Activated naive CD4-positive, alpha-beta T cell treated with anti-CD3 and anti-CD28 coated beads for 36 hours (primary cell): Measurements from ENCODE around the gene ABL1. TPM values are rescaled to one million over a fixed set of nuclear protein-coding genes. Genes with fewer than 3 reads are reported as not detected.

Experiments
- CTCF ChIA-PET: fragments of 350-600 bp; sonication (Branson Sonifier 250); formaldehyde crosslinking; loops from one replicate; lab custom pipeline; 2021; ENCODE audit warnings: antibody characterized with exemption; lab: Charles Lee
- DNase-seq: peaks from one replicate; pipeline ENCODE4 v3.0.0-alpha.2; 2020
- H3K27ac Mint-ChIP-seq: one replicate; pipeline ENCODE4 v1.8.0; 2021; ENCODE audit warnings: mild to moderate bottlenecking, mixed read lengths
- H3K27me3 Mint-ChIP-seq: one replicate; pipeline ENCODE4 v1.8.0; 2021; ENCODE audit warnings: low read depth, mixed read lengths
- H3K36me3 Mint-ChIP-seq: one replicate; pipeline ENCODE4 v1.8.0; 2021; ENCODE audit warnings: low read depth, mixed read lengths
- H3K4me1 Mint-ChIP-seq: one replicate; pipeline ENCODE4 v1.8.0; 2021; ENCODE audit warnings: low read depth, mixed read lengths
- H3K4me3 Mint-ChIP-seq: one replicate; pipeline ENCODE4 v1.8.0; 2021; ENCODE audit warnings: mild to moderate bottlenecking, moderate library complexity, mixed read lengths
- H3K9me3 Mint-ChIP-seq: one replicate; pipeline ENCODE4 v1.8.0; 2021; ENCODE audit warnings: mixed read lengths
- intact Hi-C: fragments of 100-400 bp; cut with micrococcal nuclease; formaldehyde crosslinking; loops from one replicate; pipeline ENCODE4 v1.15.1; 2023
- total RNA-seq, 2 experiments: library from RNA; stranded (reverse); gene quantifications; one replicate each; pipeline ENCODE4 v1.2.3, GENCODE V29; 2021

The ABL1 gene
- total RNA-seq, 2 experiments from 2014 or later, result 25.7 to 26.1 TPM

DNA sequence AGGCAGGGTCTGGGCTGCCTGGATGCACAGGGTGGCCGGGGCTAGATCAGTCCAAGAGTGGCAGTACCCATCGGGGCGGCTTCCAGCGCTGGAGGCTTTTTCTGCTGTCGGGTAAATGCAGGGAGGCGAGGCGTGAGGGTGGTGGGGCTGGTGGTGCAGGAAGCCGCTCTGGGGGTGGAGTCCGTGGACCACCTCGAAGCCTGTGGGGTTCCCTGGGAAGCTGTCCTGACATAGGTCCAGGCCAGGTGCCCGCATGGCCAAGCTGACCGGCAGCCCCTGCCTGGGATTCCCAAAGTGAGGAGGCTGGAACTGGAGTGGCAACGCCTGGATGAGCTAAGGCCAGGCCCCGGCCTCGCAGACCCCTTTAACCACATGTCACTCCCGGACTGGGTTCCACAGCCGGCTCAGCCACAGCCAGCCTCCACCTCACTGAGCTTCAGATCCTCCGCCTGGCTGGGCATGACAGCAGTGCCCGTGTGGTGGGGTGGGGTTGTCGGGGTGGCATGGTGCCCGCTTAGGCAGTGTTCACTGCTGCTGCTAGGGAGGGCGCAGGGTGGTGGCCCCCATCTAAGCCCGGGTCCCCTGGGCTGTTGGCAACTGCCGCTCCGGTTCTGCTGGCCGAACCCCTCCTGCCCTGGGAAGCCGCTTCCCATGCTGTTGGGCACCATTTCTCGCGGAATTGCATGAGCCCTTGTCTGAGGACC, 62.9 kb downstream of the ABL1 start:
- no peak for DNase-seq
- no peaks in the 10 kb centered on the region for H3K27me3 Mint-ChIP-seq
- intact Hi-C loops, result no loop called here
- H3K4me3 Mint-ChIP-seq, result no peak overlapping the region
- H3K27ac Mint-ChIP-seq, result no peak overlapping the region
- H3K4me1 Mint-ChIP-seq, result no peaks in the 10 kb centered on the region
- no peaks in the 10 kb centered on the region for H3K36me3 Mint-ChIP-seq
- CTCF ChIA-PET, result no interaction called here
- no peaks in the 10 kb centered on the region for H3K9me3 Mint-ChIP-seq

DNA sequence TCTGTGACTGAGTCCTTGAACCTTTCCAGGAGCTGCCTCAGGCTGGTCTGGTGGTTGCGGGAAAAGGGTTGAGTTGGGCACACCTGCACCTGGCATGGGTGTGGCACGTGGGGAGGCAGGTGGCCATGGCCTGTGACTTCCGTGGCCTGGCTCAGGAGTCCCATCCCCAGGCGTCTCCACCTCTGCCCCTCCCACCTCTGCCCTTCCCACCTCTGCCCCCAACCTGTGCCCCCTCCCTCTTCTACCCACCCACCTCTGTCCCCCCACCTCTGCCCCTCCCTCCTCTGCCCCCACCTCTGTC, 63.4 kb downstream of the ABL1 start:
- no peak overlapping the region for H3K4me3 Mint-ChIP-seq
- no peak overlapping the region for H3K27ac Mint-ChIP-seq
- DNase-seq, result no peak
- no peaks in the 10 kb centered on the region for H3K36me3 Mint-ChIP-seq
- CTCF ChIA-PET, result no interaction called here
- H3K9me3 Mint-ChIP-seq, result no peaks in the 10 kb centered on the region
- intact Hi-C loops, result no loop called here
- no peaks in the 10 kb centered on the region for H3K27me3 Mint-ChIP-seq
- no peaks in the 10 kb centered on the region for H3K4me1 Mint-ChIP-seq

DNA sequence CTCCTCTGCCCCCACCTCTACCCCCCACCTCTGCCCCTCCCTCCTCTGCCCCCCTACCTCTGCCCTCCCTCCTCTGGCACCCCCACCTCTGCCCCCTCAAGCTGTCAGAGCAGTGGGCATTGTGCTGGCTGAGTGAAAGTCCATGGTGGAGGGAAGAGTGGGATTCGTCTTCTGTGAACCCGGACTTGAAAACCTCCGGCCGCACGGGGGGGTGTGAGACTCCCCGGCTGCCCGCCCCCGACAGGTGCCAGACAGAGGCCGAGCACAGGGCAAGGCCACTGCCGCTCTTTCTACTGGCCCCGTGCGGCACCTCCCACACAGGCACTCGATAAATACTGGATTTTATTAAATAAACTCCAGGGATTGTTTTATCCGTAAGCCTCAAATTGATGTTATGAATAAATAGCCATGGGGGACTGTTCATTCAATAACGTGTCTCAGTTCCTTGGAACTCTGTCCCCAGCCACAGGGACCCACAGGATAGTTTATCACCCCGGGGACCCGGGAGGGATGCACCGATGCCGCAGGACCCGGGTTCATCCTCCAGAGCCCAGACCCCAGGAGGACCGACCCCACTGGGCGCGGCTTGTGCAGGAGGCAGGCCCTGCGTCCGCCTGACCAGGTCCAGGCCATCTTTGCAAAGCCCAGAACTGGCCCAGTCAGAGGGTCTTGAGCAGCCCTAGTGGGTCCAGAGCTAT, 64.1 kb downstream of the ABL1 start:
- CTCF ChIA-PET, result no interaction called here
- H3K4me1 Mint-ChIP-seq, result no peaks in the 10 kb centered on the region
- intact Hi-C loops, result no loop called here
- no peak overlapping the region for H3K27ac Mint-ChIP-seq
- no peaks in the 10 kb centered on the region for H3K9me3 Mint-ChIP-seq
- no peaks in the 10 kb centered on the region for H3K27me3 Mint-ChIP-seq
- DNase-seq, result no peak
- no peak overlapping the region for H3K4me3 Mint-ChIP-seq
- no peaks in the 10 kb centered on the region for H3K36me3 Mint-ChIP-seq

DNA sequence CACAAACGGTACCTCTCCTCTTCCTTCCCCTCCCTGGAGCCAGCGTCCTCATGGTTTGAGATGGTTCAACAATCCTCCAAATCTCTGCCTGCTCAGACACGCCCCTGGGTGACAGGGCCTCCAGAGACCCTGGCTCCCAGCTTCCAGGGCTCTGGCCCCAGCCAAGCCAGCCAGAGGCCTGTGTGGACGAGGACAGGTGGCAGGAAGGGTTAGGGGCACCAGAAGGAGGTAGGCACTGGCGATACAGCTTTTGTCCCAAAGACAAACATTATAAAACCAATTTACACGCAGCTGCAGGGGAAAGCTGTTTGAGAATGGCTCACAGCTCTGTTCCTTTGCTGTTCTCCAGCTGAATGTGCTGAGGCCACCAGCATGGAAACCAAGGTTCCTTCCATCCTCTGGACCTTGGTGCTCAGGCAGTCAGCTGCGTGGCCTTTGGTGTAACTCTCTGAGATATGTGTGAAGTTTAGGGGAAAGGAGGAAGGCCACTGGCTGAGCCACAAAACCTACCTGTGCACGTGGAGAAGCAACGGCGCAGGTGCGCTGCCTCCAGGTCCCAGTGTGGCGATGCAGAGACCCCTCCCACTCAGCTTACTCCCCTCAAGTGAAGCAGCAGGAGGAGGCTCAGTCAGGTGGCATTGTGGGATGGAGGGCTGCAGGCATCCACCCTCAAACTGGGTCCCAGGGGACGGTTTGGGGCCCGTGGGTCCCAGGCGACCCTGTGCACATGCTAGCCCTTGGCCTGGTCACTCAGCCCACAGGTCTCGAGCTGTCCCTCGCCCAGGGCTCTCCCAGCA, 65.8 kb downstream of the ABL1 start:
- no peaks in the 10 kb centered on the region for H3K4me1 Mint-ChIP-seq
- intact Hi-C loops, result no loop called here
- no peak overlapping the region for H3K4me3 Mint-ChIP-seq
- CTCF ChIA-PET, result no interaction called here
- H3K9me3 Mint-ChIP-seq, result no peaks in the 10 kb centered on the region
- no peak overlapping the region for H3K27ac Mint-ChIP-seq
- no peaks in the 10 kb centered on the region for H3K27me3 Mint-ChIP-seq
- H3K36me3 Mint-ChIP-seq, result no peaks in the 10 kb centered on the region
- DNase-seq, result no peak

DNA sequence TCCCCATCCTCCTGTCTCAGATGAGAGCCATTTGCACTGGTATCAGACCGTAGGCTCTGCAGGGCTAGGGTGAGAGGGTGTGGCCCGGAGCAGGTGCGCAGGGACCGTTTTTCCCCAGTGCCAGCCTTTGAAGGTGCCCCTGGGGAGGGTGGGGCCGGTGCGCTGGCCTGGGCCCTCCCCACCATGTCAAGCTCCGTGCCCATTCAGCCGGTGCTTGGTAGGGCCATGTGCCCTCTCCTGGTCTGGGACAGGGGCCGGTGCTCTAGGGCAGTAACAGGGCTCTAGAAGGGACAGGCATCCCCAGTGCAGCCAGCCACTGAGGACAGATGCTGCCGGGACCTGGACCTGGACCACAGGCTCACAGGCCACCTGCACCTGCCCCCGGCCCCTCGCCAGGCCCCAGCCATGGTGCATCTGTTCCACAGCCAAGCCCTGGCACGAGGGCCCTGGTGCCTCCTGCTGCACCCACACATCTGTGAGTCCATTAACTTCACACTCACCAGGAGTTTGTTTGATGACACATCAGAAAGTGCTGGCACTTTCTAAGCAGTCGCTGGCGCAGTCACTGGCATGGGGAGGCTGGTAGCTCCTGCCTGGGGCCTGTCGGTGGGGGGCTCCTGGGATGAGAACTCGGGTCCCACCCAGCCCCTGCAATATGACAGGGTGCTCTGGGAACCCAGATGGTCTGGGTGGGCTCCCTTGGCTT, 66.6 kb downstream of the ABL1 start:
- CTCF ChIA-PET, result no interaction called here
- Mint-ChIP-seq H3K9me3 (no peaks in the 10 kb centered on the region), H3K27ac (no peak overlapping the region), H3K4me3 (no peak overlapping the region), H3K36me3 (no peaks in the 10 kb centered on the region), H3K27me3 (no peaks in the 10 kb centered on the region), H3K4me1 (no peaks in the 10 kb centered on the region)
- intact Hi-C loops, result no loop called here
- no peak for DNase-seq

GRCh38 chr9:130902204-130903185, 67.4 kb downstream of the ABL1 start:
- no peak overlapping the region for H3K27ac Mint-ChIP-seq
- H3K9me3 Mint-ChIP-seq, result no peaks in the 10 kb centered on the region
- H3K4me3 Mint-ChIP-seq, result no peak overlapping the region
- no peak for DNase-seq
- no peaks in the 10 kb centered on the region for H3K36me3 Mint-ChIP-seq
- intact Hi-C loops, result no loop called here
- CTCF ChIA-PET, result interaction anchor here (0.6 kb wide), 1 partner anchor 169 kb away, joined by 3 read pairs; no protein-coding TSS in a partner anchor
- H3K4me1 Mint-ChIP-seq, result no peaks in the 10 kb centered on the region
- no peaks in the 10 kb centered on the region for H3K27me3 Mint-ChIP-seq

DNA sequence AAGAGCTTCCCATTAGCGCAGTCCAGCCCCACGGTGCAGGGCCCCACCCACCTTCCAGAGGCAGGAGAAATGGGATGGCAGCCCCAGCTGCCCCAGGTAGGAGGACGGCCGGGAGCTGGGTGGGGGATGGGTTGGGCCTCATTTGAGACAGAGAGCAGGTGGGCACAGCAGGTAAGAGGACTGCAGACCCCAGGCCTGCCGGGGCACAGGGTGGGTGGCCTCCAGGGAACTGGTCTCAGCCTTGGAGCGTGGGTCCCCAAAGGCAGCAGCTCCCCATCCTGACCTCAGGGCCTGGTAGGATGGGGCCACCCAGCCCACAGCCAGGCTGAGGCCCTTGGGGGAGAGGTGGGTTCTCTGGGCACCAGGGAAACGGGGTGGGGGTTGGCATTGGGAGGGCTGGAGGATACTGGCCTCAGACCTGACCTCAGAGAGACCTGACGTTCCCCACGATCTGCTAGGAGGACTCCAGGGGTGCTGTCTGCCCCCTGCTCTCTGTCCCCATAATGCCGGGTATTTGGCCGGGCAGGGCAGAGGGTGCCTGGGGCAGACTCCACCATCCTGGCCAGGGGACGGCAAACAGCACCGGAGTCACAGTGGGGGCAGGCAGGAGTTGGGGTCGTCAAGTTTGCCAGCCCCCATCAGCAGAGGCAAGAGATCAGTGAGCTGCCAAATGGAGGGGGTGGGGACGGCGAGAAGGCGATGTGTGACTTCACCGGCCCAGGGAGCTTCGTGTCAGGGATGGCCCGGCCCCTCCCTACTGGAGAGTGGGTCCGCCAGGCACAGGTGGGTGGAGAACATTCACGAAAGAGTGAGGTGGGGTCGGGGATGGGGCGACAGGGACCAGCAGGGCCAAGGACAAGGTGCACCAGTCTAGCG, 68.4 kb downstream of the ABL1 start:
- H3K27ac Mint-ChIP-seq, result no peak overlapping the region
- H3K36me3 Mint-ChIP-seq, result no peaks in the 10 kb centered on the region
- no peaks in the 10 kb centered on the region for H3K27me3 Mint-ChIP-seq
- CTCF ChIA-PET, result interaction anchor here (0.6 kb wide), 1 partner anchor 170 kb away, joined by 3 read pairs; no protein-coding TSS in a partner anchor
- H3K9me3 Mint-ChIP-seq, result no peaks in the 10 kb centered on the region
- intact Hi-C loops, result no loop called here
- no peaks in the 10 kb centered on the region for H3K4me1 Mint-ChIP-seq
- H3K4me3 Mint-ChIP-seq, result no peak overlapping the region
- DNase-seq, result no peak

DNA sequence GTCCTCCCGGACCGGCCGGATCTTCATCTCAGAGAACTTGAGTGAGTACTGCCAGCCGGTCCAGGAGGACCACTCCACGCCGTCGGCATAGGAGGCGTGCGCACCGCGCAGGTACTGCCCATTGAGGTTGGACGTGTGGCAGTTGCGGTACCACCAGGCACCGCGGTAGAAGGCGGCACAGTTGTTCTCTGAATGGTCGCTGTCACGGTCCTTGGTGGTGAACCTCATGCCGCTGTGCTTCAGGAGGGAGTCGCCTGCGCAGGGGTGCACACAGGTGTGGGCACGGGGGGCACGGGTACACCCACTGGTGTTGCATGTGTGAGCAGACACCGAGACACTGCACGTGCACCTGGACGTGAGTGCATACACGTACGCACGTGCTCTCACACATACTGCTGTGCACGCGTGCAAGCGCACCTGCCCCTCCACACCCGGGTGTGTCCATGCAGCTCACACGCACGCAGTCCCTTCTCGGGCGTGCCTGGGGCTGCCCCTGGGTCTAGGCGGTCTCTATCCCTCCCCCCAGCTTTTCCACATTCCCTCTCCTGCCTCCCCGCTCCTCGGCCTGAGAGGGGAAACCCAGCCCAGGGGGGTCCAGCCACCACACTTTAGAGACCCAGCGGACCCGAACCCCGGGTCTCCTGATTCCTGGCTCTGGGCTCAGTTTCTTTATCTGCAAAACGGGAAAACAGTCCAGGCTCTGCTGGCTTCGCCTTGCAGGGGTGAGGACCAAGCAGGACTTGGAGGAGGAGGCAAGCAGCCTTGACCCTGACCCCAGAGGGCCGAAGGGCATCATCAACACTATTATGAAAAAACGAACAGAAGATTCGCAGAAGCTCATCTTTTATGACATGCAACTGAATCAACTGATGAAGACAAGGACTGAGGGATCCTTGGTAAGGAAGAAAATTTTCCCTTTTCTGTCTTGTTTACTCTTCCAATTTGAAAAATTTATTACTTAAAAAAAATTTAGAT, 69.3 kb downstream of the ABL1 start:
- H3K27ac Mint-ChIP-seq, result no peak overlapping the region
- no peak for DNase-seq
- H3K36me3 Mint-ChIP-seq, result no peaks in the 10 kb centered on the region
- no peak overlapping the region for H3K4me3 Mint-ChIP-seq
- no peaks in the 10 kb centered on the region for H3K27me3 Mint-ChIP-seq
- CTCF ChIA-PET, result no interaction called here
- intact Hi-C loops, result no loop called here
- H3K4me1 Mint-ChIP-seq, result no peaks in the 10 kb centered on the region
- H3K9me3 Mint-ChIP-seq, result no peaks in the 10 kb centered on the region

DNA sequence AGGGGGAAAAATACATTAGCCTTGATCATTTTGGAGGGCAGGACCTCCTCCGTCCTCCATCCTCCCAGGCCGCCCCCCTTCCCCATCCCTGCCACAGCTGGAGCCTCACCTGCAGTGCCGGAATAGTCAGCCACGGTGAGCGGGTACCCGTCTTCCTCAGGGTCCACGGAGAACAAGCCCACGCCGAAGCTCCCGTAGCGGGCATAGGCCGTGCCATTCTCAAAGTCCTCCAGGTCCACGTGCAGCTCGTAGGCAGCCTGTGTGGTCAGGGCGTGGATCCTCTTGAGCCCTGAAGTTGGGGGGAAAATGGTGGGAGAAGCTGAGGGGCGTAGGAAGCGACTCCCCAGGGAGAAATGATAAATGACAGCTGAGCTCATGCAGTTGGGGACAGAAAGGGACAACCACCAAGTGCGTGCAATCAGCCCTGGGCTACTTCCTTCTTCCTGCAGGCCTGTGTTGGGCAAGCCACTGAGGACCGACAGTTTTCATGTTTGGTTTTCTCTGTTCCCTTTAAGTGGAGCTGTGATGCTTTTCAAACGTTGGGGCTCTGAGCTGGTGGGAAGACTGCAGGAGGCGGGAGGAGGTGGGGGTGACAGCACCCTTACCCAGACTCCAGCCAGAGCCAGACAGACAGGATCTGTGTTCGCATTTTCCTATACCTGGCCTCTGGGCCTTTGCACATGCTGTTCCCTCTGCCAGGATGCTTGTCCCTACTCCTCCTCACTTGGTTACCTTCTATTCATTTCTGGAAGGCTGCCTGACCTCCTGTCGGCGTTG, 70.3 kb downstream of the ABL1 start:
- intact Hi-C loops, result no loop called here
- Mint-ChIP-seq H3K4me3 (no peak overlapping the region), H3K4me1 (no peaks in the 10 kb centered on the region)

More for the DNA sequence above, 70.3 kb downstream of the ABL1 start:
- DNase-seq, result no peak
- no peak overlapping the region for H3K27ac Mint-ChIP-seq
- H3K27me3 Mint-ChIP-seq, result no peaks in the 10 kb centered on the region
- CTCF ChIA-PET, result no interaction called here
- H3K9me3 Mint-ChIP-seq, result no peaks in the 10 kb centered on the region
- H3K36me3 Mint-ChIP-seq, result no peaks in the 10 kb centered on the region
